ENCODE results near the gene PRR33.

The PRR33 gene

DNA sequence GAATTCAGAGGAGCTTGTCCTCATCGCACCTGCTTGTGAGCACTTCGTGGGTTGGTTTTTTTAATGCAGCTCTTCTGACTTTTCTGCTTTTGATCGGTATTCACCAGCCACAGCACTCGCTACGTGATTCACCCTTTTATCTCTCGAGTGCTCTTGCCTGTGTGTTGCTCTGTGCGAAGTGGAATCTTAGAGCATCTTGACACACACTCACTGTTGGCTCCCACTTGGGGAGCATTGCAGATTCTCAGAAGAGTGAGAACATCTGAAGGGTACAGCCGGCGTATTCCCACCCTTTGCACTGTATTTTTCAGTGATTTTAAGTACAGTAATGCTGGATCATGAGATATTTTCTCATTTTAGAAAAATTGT, 38.8 kb upstream of the PRR33 start:
- H3K4me3 ChIP-seq (ENCODE audit: low read depth, low read length): no peak overlapping the region

DNA sequence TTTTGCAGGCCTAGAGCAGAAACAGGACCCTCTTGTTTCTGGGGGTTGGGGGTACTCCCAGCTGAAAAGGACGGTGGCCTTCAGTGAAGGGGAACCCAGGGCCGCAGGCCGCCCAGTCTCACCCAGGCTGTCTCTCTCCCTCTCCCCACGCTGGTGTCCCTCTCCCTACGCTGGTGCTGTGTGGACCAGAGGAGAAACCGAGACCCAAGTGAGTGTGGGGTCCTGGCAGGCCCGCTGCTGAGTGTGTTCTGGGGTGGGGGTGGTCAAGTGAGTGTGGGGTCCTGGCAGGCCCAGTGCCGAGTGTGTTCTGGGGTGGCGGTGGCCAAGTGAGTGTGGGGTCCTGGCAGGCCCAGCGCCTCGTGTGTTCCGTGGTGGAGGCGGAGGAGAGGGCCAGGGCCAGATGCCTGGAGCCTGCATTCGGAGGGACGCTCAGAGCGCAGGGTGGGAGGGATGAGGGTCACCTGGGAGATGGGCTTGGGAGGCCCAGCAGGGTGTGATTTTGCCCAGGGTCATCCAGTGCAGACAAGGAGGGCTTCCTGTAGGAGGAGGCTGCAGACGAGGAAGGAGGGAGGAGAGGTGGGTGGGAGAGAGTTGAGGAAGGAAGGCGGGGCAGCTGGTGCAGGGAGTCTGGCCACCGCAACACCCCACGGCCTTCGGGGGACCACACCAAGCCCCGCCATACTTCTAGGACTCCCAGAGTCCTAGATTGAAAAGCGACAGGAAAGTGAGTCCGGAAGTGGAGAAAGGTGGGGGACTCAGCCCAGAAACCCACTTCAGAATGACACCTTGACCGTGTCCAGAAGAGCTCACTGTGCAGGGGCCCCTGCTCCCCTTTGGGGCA, 38.1 kb upstream of the PRR33 start:
- TF ChIP-seq, protein P1, sequence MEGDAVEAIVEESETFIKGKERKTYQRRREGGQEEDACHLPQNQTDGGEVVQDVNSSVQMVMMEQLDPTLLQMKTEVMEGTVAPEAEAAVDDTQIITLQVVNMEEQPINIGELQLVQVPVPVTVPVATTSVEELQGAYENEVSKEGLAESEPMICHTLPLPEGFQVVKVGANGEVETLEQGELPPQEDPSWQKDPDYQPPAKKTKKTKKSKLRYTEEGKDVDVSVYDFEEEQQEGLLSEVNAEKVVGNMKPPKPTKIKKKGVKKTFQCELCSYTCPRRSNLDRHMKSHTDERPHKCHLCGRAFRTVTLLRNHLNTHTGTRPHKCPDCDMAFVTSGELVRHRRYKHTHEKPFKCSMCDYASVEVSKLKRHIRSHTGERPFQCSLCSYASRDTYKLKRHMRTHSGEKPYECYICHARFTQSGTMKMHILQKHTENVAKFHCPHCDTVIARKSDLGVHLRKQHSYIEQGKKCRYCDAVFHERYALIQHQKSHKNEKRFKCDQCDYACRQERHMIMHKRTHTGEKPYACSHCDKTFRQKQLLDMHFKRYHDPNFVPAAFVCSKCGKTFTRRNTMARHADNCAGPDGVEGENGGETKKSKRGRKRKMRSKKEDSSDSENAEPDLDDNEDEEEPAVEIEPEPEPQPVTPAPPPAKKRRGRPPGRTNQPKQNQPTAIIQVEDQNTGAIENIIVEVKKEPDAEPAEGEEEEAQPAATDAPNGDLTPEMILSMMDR (IDR thresholded peaks at IDR 0.05; ENCODE audit: borderline replicate concordance, insufficient read depth, low read depth, low read length): no peak

More for the DNA sequence above, 38.8 kb upstream of the PRR33 start:
- TF ChIP-seq, protein P1 (IDR thresholded peaks at IDR 0.05; ENCODE audit: borderline replicate concordance, insufficient read depth, low read depth, low read length): no peak

DNA sequence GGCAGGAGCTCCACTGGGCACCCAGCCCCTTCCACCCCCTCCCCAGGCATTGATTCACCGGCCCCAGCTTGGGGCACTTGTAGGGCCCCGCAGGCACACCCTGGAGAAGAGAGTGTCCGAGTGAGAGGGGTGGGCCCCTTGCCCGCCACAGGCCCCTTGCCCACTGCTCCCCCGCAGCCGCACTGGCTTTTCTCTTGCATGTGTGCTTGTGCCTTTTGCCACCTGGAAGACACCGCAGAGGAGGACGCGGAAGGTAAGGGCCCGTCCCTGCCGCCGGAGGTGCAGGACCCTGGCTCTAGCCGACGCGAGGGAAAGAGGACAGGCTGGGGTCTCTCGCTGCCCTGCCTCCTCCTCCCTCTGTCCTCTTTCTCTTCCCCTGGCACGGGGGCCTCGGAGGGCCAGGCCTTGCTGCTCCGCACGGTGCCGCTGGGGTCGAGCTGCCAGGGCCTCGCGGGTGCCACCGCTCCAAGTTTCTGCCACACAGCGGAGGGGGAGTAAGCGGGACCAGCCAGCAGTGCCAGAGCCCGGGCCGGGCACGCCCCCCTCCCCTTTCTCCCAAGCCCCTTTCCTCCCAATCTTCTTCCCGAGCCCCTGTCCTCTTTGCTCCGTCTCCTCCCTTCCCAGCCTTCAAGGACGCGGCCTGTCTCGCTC, 37.3 kb upstream of the PRR33 start:
- no peak overlapping the region for H3K4me3 ChIP-seq (ENCODE audit: low read depth, low read length)
- TF ChIP-seq, protein P1 (IDR thresholded peaks at IDR 0.05; ENCODE audit: borderline replicate concordance, insufficient read depth, low read depth, low read length): no peak

More for the DNA sequence above, 38.1 kb upstream of the PRR33 start:
- H3K4me3 ChIP-seq (ENCODE audit: low read depth, low read length): no peak overlapping the region

DNA sequence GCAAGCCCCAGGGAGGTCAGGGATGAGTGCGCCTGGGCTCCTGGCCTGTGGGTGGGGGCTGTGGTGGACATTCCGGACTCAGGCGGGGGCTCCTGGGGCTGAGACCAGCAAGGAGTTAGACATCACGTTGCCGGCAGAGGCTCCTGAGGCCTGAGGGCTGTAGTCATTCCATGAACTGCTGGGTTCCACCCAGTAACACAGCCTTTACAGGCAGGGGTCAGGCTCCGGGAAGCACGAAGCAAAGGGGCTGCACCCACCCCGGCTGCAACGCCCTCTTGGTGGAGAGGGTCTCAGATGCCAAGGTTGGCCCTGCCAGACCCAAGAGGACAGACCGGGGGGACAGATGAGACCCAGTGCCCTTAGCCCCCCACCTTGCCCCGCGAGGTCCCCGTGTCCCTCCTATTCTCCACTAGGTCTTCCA, 36.8 kb upstream of the PRR33 start:
- TF ChIP-seq, protein P1 (IDR thresholded peaks at IDR 0.05; ENCODE audit: borderline replicate concordance, insufficient read depth, low read depth, low read length): no peak
- H3K4me3 ChIP-seq (ENCODE audit: low read depth, low read length): no peak overlapping the region

DNA sequence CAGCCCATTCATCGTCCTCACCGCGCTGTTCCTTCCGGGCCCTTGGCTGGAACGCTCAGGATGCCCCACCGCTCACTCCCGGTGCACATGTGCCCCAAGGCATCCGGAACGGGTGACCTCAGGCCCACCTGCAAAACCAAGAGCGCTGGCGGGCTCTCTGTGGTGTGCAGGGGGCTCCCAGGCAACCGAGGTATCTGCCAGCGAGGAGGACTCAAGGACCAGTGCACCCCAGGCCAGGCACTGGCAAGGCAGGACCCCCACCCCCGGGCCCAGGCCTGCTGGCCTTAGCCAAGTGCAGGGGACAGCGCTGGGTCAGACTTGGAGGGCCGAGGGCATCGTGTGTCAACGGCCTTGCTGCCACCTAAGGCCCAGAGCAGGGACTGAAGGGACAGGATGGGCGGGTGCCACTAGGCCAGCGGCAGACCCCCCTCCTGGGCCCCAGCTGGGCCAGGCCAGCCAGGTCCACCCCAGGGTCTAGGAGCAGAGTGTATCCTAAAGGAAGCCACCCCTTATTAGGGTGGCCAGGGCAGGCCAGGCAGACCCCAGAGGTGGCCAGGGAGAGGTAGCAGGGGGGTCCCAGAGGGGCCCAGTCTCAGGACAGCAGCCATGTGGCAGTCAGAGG, 36.3 kb upstream of the PRR33 start:
- TF ChIP-seq, protein P1 (IDR thresholded peaks at IDR 0.05; ENCODE audit: borderline replicate concordance, insufficient read depth, low read depth, low read length): no peak
- no peak overlapping the region for H3K4me3 ChIP-seq (ENCODE audit: low read depth, low read length)

DNA sequence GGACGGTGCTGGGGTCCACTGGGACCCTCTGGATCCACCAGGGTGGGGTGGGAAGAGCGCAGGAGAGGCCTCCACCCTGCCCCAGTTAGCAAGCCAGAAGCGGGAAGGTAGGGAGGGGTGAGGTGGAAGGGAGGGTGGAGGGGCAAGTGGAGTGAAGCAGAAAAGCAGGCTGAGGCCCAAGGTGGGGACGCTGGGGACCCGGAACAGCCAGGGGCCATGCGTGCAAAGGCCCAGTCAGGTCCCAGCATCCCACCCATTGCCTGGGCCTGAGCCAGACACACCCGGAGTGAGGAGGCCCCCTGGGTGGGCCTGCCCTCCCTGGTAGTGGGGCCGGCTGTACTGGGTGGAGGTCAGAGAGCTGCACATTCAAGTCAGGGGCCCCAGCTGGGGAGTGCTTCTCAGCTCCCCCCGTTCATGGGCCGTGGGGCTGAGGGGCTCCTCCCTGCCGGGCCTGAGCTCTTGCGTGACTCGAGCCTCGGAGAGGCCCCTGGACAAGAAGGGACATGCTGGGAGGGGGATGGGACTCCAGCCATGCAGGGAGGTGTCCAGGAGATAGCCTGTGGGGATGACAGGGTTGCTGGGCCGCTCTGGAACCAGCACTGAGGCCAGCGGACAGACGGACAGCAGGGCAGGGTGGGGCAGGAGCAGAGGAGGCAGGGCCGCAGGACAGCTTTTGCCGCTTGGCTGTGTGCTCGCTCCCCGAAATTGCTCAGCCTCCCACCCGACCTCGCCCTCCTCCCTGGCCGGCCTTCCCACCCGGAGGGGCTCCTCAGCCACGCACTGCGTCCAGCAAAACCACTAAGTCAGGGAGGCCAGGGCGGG, 35.5 kb upstream of the PRR33 start:
- H3K4me3 ChIP-seq (ENCODE audit: low read depth, low read length): no peak overlapping the region
- TF ChIP-seq, protein P1 (IDR thresholded peaks at IDR 0.05; ENCODE audit: borderline replicate concordance, insufficient read depth, low read depth, low read length): no peak

All from GM12875 (cell line).